Erythroblast (primary cell): Measurements from ENCODE around the gene CLSTN2.

Source experiments
- GATA1 ChIP-seq: IDR thresholded peaks from 2 replicates; pipeline ENCODE4 v1.6.1; 2011; ENCODE audit warnings: low read depth, mild to moderate bottlenecking, control low read depth, low read length, moderate library complexity
- POLR2A ChIP-seq: IDR thresholded peaks from 2 replicates; pipeline ENCODE4 v1.6.1; 2011; ENCODE audit warnings: mild to moderate bottlenecking, low read length

DNA sequence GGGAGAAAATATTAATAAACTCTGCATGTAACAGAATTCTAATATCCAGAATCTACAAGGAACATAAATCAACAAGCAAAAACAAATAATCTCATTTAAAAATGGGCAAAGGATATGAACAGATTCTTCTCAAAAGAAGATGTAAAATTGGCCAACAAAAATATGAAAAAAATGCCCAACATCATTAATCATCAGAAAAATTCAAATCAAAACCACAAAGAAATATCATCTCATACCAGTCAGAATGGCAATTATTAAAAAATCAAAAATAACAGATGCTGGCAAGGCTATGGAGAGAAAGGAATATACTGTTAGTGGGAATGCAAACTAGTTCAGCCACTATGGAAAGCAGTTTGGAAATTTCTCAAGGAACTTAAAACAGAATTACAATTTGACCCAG is 592.2 kb downstream of the CLSTN2 start:
- no peak for TF ChIP-seq POLR2A
- TF ChIP-seq GATA1: no peak
